Neural cell (in vitro differentiated cells): Measurements from ENCODE around the gene KATNAL1. TPM values are rescaled to one million over a fixed set of nuclear protein-coding genes. Genes with fewer than 3 reads are reported as not detected.

Source experiments
- H2AFZ ChIP-seq: fragments of 200-600, 300-800 bp; sonication (generic), shearing (Covaris generic); 2 replicates; pipeline ENCODE4 v1.6.0; 2014; ENCODE audit warnings: low read depth, mild to moderate bottlenecking, antibody characterized with exemption, low read length, moderate library complexity
- H3F3A ChIP-seq: fragments of 200-600 bp; shearing (Covaris generic); 2 replicates; pipeline ENCODE4 v1.6.1; 2016; ENCODE audit warnings: mild to moderate bottlenecking, moderate library complexity, mixed read lengths, antibody characterized with exemption, low read length; ENCODE audit not compliant: insufficient read depth, poor library complexity, severe bottlenecking
- H3K27ac ChIP-seq: fragments of 200-600, 300-800 bp; sonication (generic), shearing (Covaris generic); 2 replicates; pipeline ENCODE4 v1.5.1; 2014; ENCODE audit warnings: mild to moderate bottlenecking, low read length, moderate library complexity
- H3K27me3 ChIP-seq: fragments of 300-800, 200-600 bp; sonication (generic), shearing (Covaris generic); 2 replicates; pipeline ENCODE4 v1.6.0; 2014; ENCODE audit warnings: mild to moderate bottlenecking, low read depth, low read length, moderate library complexity; ENCODE audit not compliant: insufficient read depth
- H3K36me3 ChIP-seq: fragments of 300-800, 200-600 bp; sonication (generic), shearing (Covaris generic); 2 replicates; pipeline ENCODE4 v1.5.1; 2014; ENCODE audit warnings: mild to moderate bottlenecking, antibody characterized with exemption, low read length, moderate library complexity; ENCODE audit not compliant: insufficient read depth
- H3K4me2 ChIP-seq: fragments of 300-800, 200-600 bp; sonication (generic), shearing (Covaris generic); 2 replicates; pipeline ENCODE4 v1.6.0; 2014; ENCODE audit warnings: mild to moderate bottlenecking, low read length
- H3K4me3 ChIP-seq: fragments of 300-800, 200-600 bp; sonication (generic), shearing (Covaris generic); 2 replicates; pipeline ENCODE4 v1.5.1; 2014; ENCODE audit warnings: mild to moderate bottlenecking, low read length, moderate library complexity
- H3K79me2 ChIP-seq: fragments of 200-600 bp; shearing (Covaris generic); replicated peaks from 2 replicates; pipeline ENCODE4 v1.6.0; 2014; ENCODE audit warnings: mild to moderate bottlenecking, low read length, moderate library complexity; ENCODE audit not compliant: insufficient read depth
- H3K9ac ChIP-seq: fragments of 300-800, 200-600 bp; sonication (generic), shearing (Covaris generic); 2 replicates; pipeline ENCODE4 v1.6.1; 2016; ENCODE audit warnings: mild to moderate bottlenecking, low read length, mixed read lengths
- H3K9me2 ChIP-seq: fragments of 200-600 bp; shearing (Covaris generic); 2 replicates; pipeline ENCODE4 v1.6.1; 2016; ENCODE audit warnings: mild to moderate bottlenecking, low read length, mixed read lengths; ENCODE audit not compliant: insufficient read depth
- H3K9me3 ChIP-seq: fragments of 200-600, 300-800 bp; sonication (generic), shearing (Covaris generic); 2 replicates; pipeline ENCODE4 v1.6.1; 2016; ENCODE audit warnings: mild to moderate bottlenecking, mixed run types, low read length, moderate library complexity, mixed read lengths
- H4K20me1 ChIP-seq: fragments of 200-600 bp; shearing (Covaris generic); 2 replicates; pipeline ENCODE4 v1.6.1; 2016; ENCODE audit warnings: mild to moderate bottlenecking, mixed run types; ENCODE audit not compliant: insufficient read depth
- CTCF ChIP-seq: fragments of 450-650 bp; IDR thresholded peaks from 2 replicates; pipeline ENCODE4 v1.5.1; 2014; ENCODE audit warnings: antibody characterized with exemption, mild to moderate bottlenecking, moderate library complexity; ENCODE audit not compliant: poor library complexity, severe bottlenecking
- EP300 ChIP-seq: fragments of 450-650 bp; conservative IDR thresholded peaks from 2 replicates; pipeline ENCODE4 v1.6.1; 2014; ENCODE audit warnings: antibody characterized with exemption, mild to moderate bottlenecking, moderate library complexity; ENCODE audit not compliant: poor library complexity, severe bottlenecking
- EZH2 ChIP-seq: fragments of 200-600, 300-800 bp; shearing (Covaris generic), sonication (generic); IDR thresholded peaks from 2 replicates; pipeline ENCODE4 v1.6.1; 2014; ENCODE audit warnings: antibody characterized with exemption, low read length, borderline replicate concordance, mild to moderate bottlenecking; ENCODE audit not compliant: insufficient read depth, poor library complexity, severe bottlenecking
- MXI1 ChIP-seq: fragments of 450-650 bp; conservative IDR thresholded peaks from 2 replicates; pipeline ENCODE4 v1.6.1; 2014; ENCODE audit warnings: antibody characterized with exemption, mild to moderate bottlenecking; ENCODE audit not compliant: poor library complexity, severe bottlenecking
- POLR2AphosphoS5 ChIP-seq: IDR thresholded peaks from 2 replicates; pipeline ENCODE4 v1.6.1; 2012
- RAD21 ChIP-seq: fragments of 450-650 bp; conservative IDR thresholded peaks from 2 replicates; pipeline ENCODE4 v1.6.1; 2014; ENCODE audit warnings: antibody characterized with exemption, mild to moderate bottlenecking, moderate library complexity
- SMC3 ChIP-seq: fragments of 450-650 bp; conservative IDR thresholded peaks from 2 replicates; pipeline ENCODE4 v1.6.1; 2014; ENCODE audit warnings: antibody characterized with exemption, mild to moderate bottlenecking, moderate library complexity; ENCODE audit not compliant: poor library complexity
- TAF1 ChIP-seq: IDR thresholded peaks from 2 replicates; pipeline ENCODE4 v1.6.1; 2012; ENCODE audit warnings: low read depth
- polyA plus RNA-seq: library from polyadenylated mRNA; depleted of rRNA; stranded (reverse); fragments of >200 nt; gene quantifications from 2 replicates; pipeline ENCODE4 v1.2.3, GENCODE V29; 2014
- TF ChIP-seq, protein P1 (sequence below): IDR thresholded peaks from 2 replicates; pipeline ENCODE4 v1.6.1; 2012; ENCODE audit warnings: borderline replicate concordance

The KATNAL1 gene
- polyA plus RNA-seq, 1 donor from 2014 or later: 24.9 TPM

GRCh38 chr13:30163441-30163840 is 143.9 kb downstream of the KATNAL1 start:
- Histone ChIP-seq H4K20me1 (no peaks in the 10 kb centered on the region), H3K9me3 (no peaks in the 10 kb centered on the region), H3K4me3 (no peak overlapping the region), H3K27ac (no peak overlapping the region), H3K9me2 (no peaks in the 10 kb centered on the region), H3K9ac (no peak overlapping the region), H3K27me3 (no peaks in the 10 kb centered on the region), H3K79me2 (no peaks in the 10 kb centered on the region), H2AFZ (no peak overlapping the region), H3K36me3 (no peaks in the 10 kb centered on the region), H3K4me2 (no peak overlapping the region), H3F3A (no peaks in the 10 kb centered on the region)
- TF ChIP-seq CTCF (no peak), TAF1 (no peak), EZH2 (no peak)
- TF ChIP-seq, protein P1, sequence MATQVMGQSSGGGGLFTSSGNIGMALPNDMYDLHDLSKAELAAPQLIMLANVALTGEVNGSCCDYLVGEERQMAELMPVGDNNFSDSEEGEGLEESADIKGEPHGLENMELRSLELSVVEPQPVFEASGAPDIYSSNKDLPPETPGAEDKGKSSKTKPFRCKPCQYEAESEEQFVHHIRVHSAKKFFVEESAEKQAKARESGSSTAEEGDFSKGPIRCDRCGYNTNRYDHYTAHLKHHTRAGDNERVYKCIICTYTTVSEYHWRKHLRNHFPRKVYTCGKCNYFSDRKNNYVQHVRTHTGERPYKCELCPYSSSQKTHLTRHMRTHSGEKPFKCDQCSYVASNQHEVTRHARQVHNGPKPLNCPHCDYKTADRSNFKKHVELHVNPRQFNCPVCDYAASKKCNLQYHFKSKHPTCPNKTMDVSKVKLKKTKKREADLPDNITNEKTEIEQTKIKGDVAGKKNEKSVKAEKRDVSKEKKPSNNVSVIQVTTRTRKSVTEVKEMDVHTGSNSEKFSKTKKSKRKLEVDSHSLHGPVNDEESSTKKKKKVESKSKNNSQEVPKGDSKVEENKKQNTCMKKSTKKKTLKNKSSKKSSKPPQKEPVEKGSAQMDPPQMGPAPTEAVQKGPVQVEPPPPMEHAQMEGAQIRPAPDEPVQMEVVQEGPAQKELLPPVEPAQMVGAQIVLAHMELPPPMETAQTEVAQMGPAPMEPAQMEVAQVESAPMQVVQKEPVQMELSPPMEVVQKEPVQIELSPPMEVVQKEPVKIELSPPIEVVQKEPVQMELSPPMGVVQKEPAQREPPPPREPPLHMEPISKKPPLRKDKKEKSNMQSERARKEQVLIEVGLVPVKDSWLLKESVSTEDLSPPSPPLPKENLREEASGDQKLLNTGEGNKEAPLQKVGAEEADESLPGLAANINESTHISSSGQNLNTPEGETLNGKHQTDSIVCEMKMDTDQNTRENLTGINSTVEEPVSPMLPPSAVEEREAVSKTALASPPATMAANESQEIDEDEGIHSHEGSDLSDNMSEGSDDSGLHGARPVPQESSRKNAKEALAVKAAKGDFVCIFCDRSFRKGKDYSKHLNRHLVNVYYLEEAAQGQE: no peak

DNA sequence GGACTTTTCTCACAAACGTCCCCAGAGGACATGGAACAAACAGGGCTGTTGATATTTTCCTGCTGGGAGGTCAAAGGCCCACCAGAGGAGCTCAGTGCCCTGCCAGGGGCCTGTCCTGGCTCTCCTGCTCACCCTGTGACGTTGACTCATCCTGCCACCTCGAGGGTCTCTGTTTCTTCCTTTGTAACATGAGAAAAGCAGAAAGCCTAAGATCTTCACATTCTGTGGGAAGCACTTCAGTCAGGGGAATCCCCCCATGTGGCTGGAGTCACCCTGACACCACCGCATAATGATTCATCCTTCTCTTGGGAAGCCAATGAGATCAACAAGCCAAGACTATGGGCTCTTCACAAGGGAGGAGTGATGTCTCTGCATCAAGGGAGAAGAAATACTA is 147.9 kb downstream of the KATNAL1 start:
- no peak overlapping the region for H3K4me3 ChIP-seq
- no peaks in the 10 kb centered on the region for H3K9me3 ChIP-seq
- H3K9me2 ChIP-seq: no peaks in the 10 kb centered on the region
- H3K9ac ChIP-seq: no peak overlapping the region
- H3K27me3 ChIP-seq: no peaks in the 10 kb centered on the region
- no peaks in the 10 kb centered on the region for H4K20me1 ChIP-seq
- H2AFZ ChIP-seq: no peak overlapping the region
- no peak overlapping the region for H3K4me2 ChIP-seq
- H3K36me3 ChIP-seq: no peaks in the 10 kb centered on the region
- no peaks in the 10 kb centered on the region for H3K79me2 ChIP-seq
- H3F3A ChIP-seq: no peaks in the 10 kb centered on the region
- no peak for TF ChIP-seq SMC3
- TF ChIP-seq TAF1: no peak
- no peak for TF ChIP-seq EP300
- no peak for TF ChIP-seq MXI1
- TF ChIP-seq, protein P1: no peak
- no peak for TF ChIP-seq POLR2AphosphoS5
- TF ChIP-seq CTCF: no peak
- no peak for TF ChIP-seq EZH2
- no peak for TF ChIP-seq RAD21
- no peak overlapping the region for H3K27ac ChIP-seq
